NCI-H1417 (cell line): ENCODE results near the gene PDE4A.
"Not testable (repeated sequence)": the region's sequence is repeated elsewhere in the genome, so short reads cannot be mapped to it uniquely, and the experiment has no call there.

Experiments used
- DNase-seq, 3 experiments: peaks; one replicate each; lab custom pipeline; 2025; lab: John Stamatoyannopoulos, UW

The PDE4A gene

GRCh38 chr19:10403137-10404021, 17.0 kb upstream of the PDE4A start, which contains the start of gene CDC37:
TSS of gene CDC37 (minus strand) at chr19:10403542. CDS start at chr19:10403479, 63 bp downstream.
- peak; percentile 91 to 98 (median 98) for DNase-seq

GRCh38 chr19:10404888-10405820, 15.2 kb upstream of the PDE4A start:
- DNase-seq = peak in 2 of 3 experiments; percentile 34 to 36

- DNase-seq = no peak
Measured at GRCh38 chr19:10406191-10406590, 14.1 kb upstream of the PDE4A start.

- DNase-seq = no peak
Measured at GRCh38 chr19:10407096-10407495, 13.2 kb upstream of the PDE4A start.

- no peak for DNase-seq
Measured at GRCh38 chr19:10408511-10409283, 11.6 kb upstream of the PDE4A start.

GRCh38 chr19:10411224-10411623, 9.1 kb upstream of the PDE4A start:
- DNase-seq = not testable (repeated sequence)

GRCh38 chr19:10412257-10412977, 7.9 kb upstream of the PDE4A start:
- DNase-seq = peak in 1 of 3 experiments; percentile 31

- DNase-seq = no peak
Measured at GRCh38 chr19:10416083-10416379, 4.3 kb upstream of the PDE4A start.

GRCh38 chr19:10416380-10417257, 3.7 kb upstream of the PDE4A start:
- DNase-seq = peak; percentile 50 to 82 (median 70)

GRCh38 chr19:10417541-10418234, 2.6 kb upstream of the PDE4A start:
- DNase-seq = no peak

GRCh38 chr19:10418235-10418484, 2.2 kb upstream of the PDE4A start:
- DNase-seq = peak in 1 of 3 experiments; percentile 53

- peak in 2 of 3 experiments; percentile 38 to 53 for DNase-seq
Measured at GRCh38 chr19:10418485-10419199, 1.7 kb upstream of the PDE4A start.

- peak in 2 of 3 experiments; percentile 35 to 42 for DNase-seq
Measured at GRCh38 chr19:10419200-10419645, 1.1 kb upstream of the PDE4A start.

GRCh38 chr19:10419646-10420443, 493 bp upstream of the PDE4A start:
- peak in 2 of 3 experiments; percentile 61 to 69 for DNase-seq

- no peak for DNase-seq
Measured at GRCh38 chr19:10421240-10422045, 1.1 kb downstream of the PDE4A start.

GRCh38 chr19:10422046-10422461, 1.7 kb downstream of the PDE4A start:
- no peak for DNase-seq

GRCh38 chr19:10422846-10423245, 2.5 kb downstream of the PDE4A start:
- no peak for DNase-seq
